ENCODE data around the gene TRABD2B.

The TRABD2B gene

GRCh38 chr1:47850451-47850850 is 146.7 kb downstream of the TRABD2B start:
- no peak for DNase-seq (ENCODE audit: low spot score)

GRCh38 chr1:47849591-47850261 is 147.5 kb downstream of the TRABD2B start:
- DNase-seq (ENCODE audit: low spot score): no peak

GRCh38 chr1:47849005-47849521 is 148.1 kb downstream of the TRABD2B start:
- DNase-seq (ENCODE audit: low spot score): no peak

- no peak for DNase-seq (ENCODE audit: low spot score)
Observed at GRCh38 chr1:47847763-47848162, 149.4 kb downstream of the TRABD2B start.

GRCh38 chr1:47844558-47844955 is 152.6 kb downstream of the TRABD2B start:
- no peak for DNase-seq (ENCODE audit: low spot score)

GRCh38 chr1:47843781-47844557 is 153.2 kb downstream of the TRABD2B start:
- DNase-seq (ENCODE audit: low spot score): no peak

- DNase-seq (ENCODE audit: low spot score): no peak
Observed at GRCh38 chr1:47843059-47843458, 154.1 kb downstream of the TRABD2B start.

GRCh38 chr1:47842228-47842919 is 154.8 kb downstream of the TRABD2B start:
- DNase-seq (ENCODE audit: low spot score): no peak

GRCh38 chr1:47841356-47841755 is 155.8 kb downstream of the TRABD2B start:
- no peak for DNase-seq (ENCODE audit: low spot score)

- no peak for DNase-seq (ENCODE audit: low spot score)
Observed at GRCh38 chr1:47840393-47841190, 156.6 kb downstream of the TRABD2B start.

- no peak for DNase-seq (ENCODE audit: low spot score)
Observed at GRCh38 chr1:47839433-47839760, 157.8 kb downstream of the TRABD2B start.

- no peak for DNase-seq (ENCODE audit: low spot score)
Observed at GRCh38 chr1:47838562-47839432, 158.4 kb downstream of the TRABD2B start.

- DNase-seq (ENCODE audit: low spot score): no peak
Observed at GRCh38 chr1:47837866-47838561, 159.2 kb downstream of the TRABD2B start.

- DNase-seq (ENCODE audit: low spot score): no peak
Observed at GRCh38 chr1:47837056-47837830, 159.9 kb downstream of the TRABD2B start.

GRCh38 chr1:47835409-47835808 is 161.8 kb downstream of the TRABD2B start:
- DNase-seq (ENCODE audit: low spot score): no peak

GRCh38 chr1:47834326-47834725 is 162.9 kb downstream of the TRABD2B start:
- DNase-seq (ENCODE audit: low spot score): no peak

GRCh38 chr1:47830641-47831333 is 166.4 kb downstream of the TRABD2B start:
- no peak for DNase-seq (ENCODE audit: low spot score)

- DNase-seq (ENCODE audit: low spot score): no peak
Observed at GRCh38 chr1:47830021-47830420, 167.2 kb downstream of the TRABD2B start.

- DNase-seq (ENCODE audit: low spot score): no peak
Observed at GRCh38 chr1:47828978-47829377, 168.2 kb downstream of the TRABD2B start.

Data from CD4-positive, alpha-beta T cell treated with Interleukin-6 at 100 ng/mL for 8 hours (primary cell).